Activated T-cell treated with anti-CD3 and anti-CD28 coated beads, Interleukin-2, amount 50 U/mL, for 24 hours (primary cell): ENCODE results near the gene NFATC1.

Experiments
- DNase-seq: peaks from one replicate; pipeline ENCODE4 v3.0.0-alpha.2; 2020
- H3K27ac Mint-ChIP-seq: 2 replicates; pipeline ENCODE4 v1.8.0; 2020; ENCODE audit warnings: mild to moderate bottlenecking, mixed read lengths
- H3K27me3 Mint-ChIP-seq: 2 replicates; pipeline ENCODE4 v1.8.0; 2020; ENCODE audit warnings: mixed read lengths
- H3K36me3 Mint-ChIP-seq: 2 replicates; pipeline ENCODE4 v1.8.0; 2020; ENCODE audit warnings: low read depth, mixed read lengths
- H3K4me1 Mint-ChIP-seq: 2 replicates; pipeline ENCODE4 v1.8.0; 2020; ENCODE audit warnings: low read depth, mixed read lengths
- H3K4me3 Mint-ChIP-seq: 2 replicates; pipeline ENCODE4 v1.8.0; 2020; ENCODE audit warnings: mild to moderate bottlenecking, moderate library complexity, mixed read lengths
- H3K9me3 Mint-ChIP-seq: 2 replicates; pipeline ENCODE4 v1.8.0; 2020; ENCODE audit warnings: mixed read lengths

The NFATC1 gene

DNA sequence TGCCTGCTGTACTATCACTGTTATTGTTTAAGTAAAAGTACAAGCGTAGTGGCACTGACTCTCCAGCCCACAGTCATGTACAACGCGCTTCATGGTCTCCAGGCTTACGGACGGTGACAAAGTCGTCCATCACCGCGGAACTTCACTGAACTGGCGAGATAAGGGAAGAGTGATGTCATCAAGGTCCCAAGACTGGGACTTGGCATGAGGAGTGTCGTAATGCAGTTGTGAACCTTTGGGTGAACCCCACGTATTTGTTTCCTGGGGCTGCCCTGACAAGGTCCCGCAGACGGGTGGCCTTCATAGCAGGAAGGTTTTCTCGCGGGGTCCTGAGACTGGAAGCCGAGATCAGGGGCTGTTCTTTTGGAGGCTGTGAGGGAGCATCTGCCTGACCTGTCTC, 17.3 kb downstream of the NFATC1 start:
- H3K27ac Mint-ChIP-seq = peak overlapping the region; percentile 45
- no peak overlapping the region for H3K4me3 Mint-ChIP-seq
- no peaks in the 10 kb centered on the region for H3K9me3 Mint-ChIP-seq
- no peaks in the 10 kb centered on the region for H3K27me3 Mint-ChIP-seq
- peaks cover 52% of the 10 kb centered on the region for H3K36me3 Mint-ChIP-seq
- no peak for DNase-seq
- peaks cover 31% of the 10 kb centered on the region for H3K4me1 Mint-ChIP-seq

DNA sequence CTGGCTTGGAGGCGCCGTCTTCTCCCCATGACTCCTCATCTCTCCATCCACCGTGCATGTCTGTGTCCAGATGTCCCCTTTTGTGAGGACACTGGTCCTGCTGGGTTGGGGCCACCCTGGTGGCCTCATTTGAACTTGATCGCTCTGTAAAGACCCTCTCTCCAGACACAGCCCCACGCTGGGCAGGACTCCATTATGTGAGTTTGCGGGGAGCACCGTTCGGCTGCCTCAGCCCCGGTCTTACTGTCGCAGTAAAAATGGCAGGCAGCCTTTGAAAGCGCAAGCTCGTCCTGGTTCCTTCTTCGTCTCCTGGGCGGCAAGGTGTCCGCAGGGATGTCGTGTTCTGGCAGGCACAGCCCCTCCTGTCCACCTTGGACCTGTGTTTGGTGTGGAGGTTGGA, 17.7 kb downstream of the NFATC1 start:
- peaks cover 56% of the 10 kb centered on the region for H3K36me3 Mint-ChIP-seq
- no peaks in the 10 kb centered on the region for H3K27me3 Mint-ChIP-seq
- no peak for DNase-seq
- no peaks in the 10 kb centered on the region for H3K9me3 Mint-ChIP-seq
- no peak overlapping the region for H3K4me3 Mint-ChIP-seq
- H3K27ac Mint-ChIP-seq = peak overlapping the region; percentile 45
- H3K4me1 Mint-ChIP-seq = peaks cover 30% of the 10 kb centered on the region

GRCh38 chr18:79413901-79414300, 18.2 kb downstream of the NFATC1 start:
- no peak overlapping the region for H3K4me3 Mint-ChIP-seq
- DNase-seq = no peak
- H3K27ac Mint-ChIP-seq = peak overlapping the region; percentile 19
- no peaks in the 10 kb centered on the region for H3K27me3 Mint-ChIP-seq
- H3K9me3 Mint-ChIP-seq = no peaks in the 10 kb centered on the region
- H3K4me1 Mint-ChIP-seq = peaks cover 33% of the 10 kb centered on the region
- peaks cover 61% of the 10 kb centered on the region for H3K36me3 Mint-ChIP-seq

- Mint-ChIP-seq H3K4me3 (no peak overlapping the region), H3K36me3 (peaks cover 82% of the 10 kb centered on the region), H3K4me1 (peaks cover 43% of the 10 kb centered on the region), H3K27me3 (no peaks in the 10 kb centered on the region), H3K9me3 (no peaks in the 10 kb centered on the region), H3K27ac (peak overlapping the region; percentile 7)
- DNase-seq = no peak
Measured at GRCh38 chr18:79416022-79416676, 20.4 kb downstream of the NFATC1 start.

GRCh38 chr18:79416677-79417052, 20.9 kb downstream of the NFATC1 start:
- no peak for DNase-seq
- Mint-ChIP-seq H3K4me1 (peaks cover 42% of the 10 kb centered on the region), H3K36me3 (peaks cover 84% of the 10 kb centered on the region), H3K27me3 (no peaks in the 10 kb centered on the region), H3K9me3 (no peaks in the 10 kb centered on the region), H3K4me3 (no peak overlapping the region), H3K27ac (peak overlapping the region; percentile 76)

DNA sequence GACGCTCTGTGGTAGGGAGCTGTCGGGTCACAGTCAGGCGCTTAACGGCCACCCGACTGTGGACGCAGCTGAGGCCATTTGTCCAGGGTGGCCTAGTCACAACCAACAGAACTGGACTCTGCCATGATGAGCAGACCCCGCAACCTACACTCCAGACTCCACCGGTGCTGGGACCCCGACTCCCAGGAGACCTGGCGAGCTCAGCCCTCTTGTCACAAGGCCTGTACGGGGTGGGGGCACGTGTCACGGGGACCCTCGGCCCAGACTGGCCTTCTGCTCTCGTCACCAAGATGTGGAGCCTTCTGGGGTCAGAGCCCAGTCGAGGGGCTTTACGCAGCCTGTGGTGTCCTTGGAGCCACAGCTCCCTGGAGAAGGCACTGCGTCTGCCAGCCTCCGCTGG, 22.5 kb downstream of the NFATC1 start:
- DNase-seq = no peak
- Mint-ChIP-seq H3K4me1 (peaks cover 39% of the 10 kb centered on the region), H3K9me3 (no peaks in the 10 kb centered on the region), H3K4me3 (no peak overlapping the region), H3K36me3 (peaks cover 83% of the 10 kb centered on the region), H3K27ac (peak overlapping the region; percentile 33), H3K27me3 (no peaks in the 10 kb centered on the region)

- no peak for DNase-seq
- Mint-ChIP-seq H3K27ac (peak overlapping the region; percentile 66), H3K4me3 (no peak overlapping the region), H3K4me1 (peaks cover 39% of the 10 kb centered on the region), H3K36me3 (peaks cover 79% of the 10 kb centered on the region), H3K27me3 (no peaks in the 10 kb centered on the region), H3K9me3 (no peaks in the 10 kb centered on the region)
Measured at GRCh38 chr18:79418642-79419041, 22.9 kb downstream of the NFATC1 start.

DNA sequence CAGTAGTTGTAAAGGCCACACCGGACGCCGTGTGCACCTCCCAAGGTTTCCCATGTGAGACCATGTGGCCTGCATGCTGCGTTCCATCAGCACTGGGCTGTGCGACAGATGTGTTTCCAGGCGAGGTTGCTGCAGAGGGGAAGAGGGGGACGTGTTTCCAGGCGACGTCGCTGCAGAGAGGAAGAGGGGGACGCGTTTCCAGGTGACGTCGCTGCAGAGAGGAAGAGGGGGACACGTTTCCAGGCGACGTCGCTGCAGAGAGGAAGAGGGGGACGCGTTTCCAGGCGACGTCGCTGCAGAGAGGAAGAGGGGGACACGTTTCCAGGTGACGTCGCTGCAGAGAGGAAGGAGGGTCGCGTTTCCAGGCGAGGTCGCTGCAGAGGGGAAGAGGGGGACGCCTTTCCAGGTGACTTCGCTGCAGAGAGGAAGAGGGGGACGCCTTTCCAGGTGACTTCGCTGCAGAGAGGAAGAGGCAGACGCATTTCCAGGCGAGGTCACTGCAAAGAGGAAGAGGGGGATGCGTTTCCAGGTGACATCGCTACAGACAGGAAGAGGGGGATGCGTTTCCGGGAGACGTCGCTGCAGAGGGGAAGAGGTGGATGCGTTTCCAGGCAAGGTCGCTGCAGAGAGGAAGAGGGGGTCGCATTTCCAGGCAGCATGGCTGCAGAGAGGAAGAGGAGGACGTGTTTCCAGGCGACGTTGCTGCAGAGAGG, 24.5 kb downstream of the NFATC1 start:
- Mint-ChIP-seq H3K27me3 (no peaks in the 10 kb centered on the region), H3K27ac (peak overlapping the region; percentile 66), H3K9me3 (no peaks in the 10 kb centered on the region), H3K36me3 (peaks cover 78% of the 10 kb centered on the region), H3K4me1 (peaks cover 37% of the 10 kb centered on the region), H3K4me3 (no peak overlapping the region)
- DNase-seq = no peak

GRCh38 chr18:79421275-79421857, 25.6 kb downstream of the NFATC1 start:
- Mint-ChIP-seq H3K4me3 (no peak overlapping the region), H3K4me1 (peaks cover 40% of the 10 kb centered on the region), H3K27ac (peak overlapping the region; percentile 86), H3K27me3 (no peaks in the 10 kb centered on the region), H3K36me3 (peaks cover 80% of the 10 kb centered on the region), H3K9me3 (no peaks in the 10 kb centered on the region)
- no peak for DNase-seq

GRCh38 chr18:79422022-79422782, 26.5 kb downstream of the NFATC1 start:
- H3K27me3 Mint-ChIP-seq = no peaks in the 10 kb centered on the region
- peak overlapping the region; percentile 86 for H3K27ac Mint-ChIP-seq
- no peak for DNase-seq
- no peaks in the 10 kb centered on the region for H3K9me3 Mint-ChIP-seq
- H3K4me3 Mint-ChIP-seq = no peak overlapping the region
- peaks cover 81% of the 10 kb centered on the region for H3K36me3 Mint-ChIP-seq
- peaks cover 37% of the 10 kb centered on the region for H3K4me1 Mint-ChIP-seq

DNA sequence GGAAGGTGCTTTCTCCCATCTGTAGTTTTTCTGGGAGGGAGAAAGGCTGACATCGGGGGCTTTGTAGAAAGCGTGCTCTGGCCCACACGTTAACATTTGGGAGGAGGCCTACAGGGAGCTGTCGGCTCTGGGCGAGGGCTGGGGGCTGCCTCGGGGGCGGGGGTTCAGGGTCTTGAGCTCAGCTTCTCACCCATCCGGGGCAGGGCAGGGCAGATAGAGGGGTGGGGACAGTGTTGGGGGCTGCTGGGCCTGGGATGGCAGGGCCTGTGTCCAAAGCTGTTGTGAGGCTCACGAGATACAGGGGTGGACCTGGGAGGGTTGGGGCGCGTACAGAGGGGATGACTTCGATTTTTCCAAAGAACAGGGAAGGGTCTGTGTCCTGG, 27.0 kb downstream of the NFATC1 start:
- Mint-ChIP-seq H3K27ac (peak overlapping the region; percentile 29), H3K4me1 (peaks cover 37% of the 10 kb centered on the region), H3K36me3 (peaks cover 81% of the 10 kb centered on the region), H3K4me3 (no peak overlapping the region), H3K9me3 (no peaks in the 10 kb centered on the region), H3K27me3 (no peaks in the 10 kb centered on the region)
- DNase-seq = no peak

DNA sequence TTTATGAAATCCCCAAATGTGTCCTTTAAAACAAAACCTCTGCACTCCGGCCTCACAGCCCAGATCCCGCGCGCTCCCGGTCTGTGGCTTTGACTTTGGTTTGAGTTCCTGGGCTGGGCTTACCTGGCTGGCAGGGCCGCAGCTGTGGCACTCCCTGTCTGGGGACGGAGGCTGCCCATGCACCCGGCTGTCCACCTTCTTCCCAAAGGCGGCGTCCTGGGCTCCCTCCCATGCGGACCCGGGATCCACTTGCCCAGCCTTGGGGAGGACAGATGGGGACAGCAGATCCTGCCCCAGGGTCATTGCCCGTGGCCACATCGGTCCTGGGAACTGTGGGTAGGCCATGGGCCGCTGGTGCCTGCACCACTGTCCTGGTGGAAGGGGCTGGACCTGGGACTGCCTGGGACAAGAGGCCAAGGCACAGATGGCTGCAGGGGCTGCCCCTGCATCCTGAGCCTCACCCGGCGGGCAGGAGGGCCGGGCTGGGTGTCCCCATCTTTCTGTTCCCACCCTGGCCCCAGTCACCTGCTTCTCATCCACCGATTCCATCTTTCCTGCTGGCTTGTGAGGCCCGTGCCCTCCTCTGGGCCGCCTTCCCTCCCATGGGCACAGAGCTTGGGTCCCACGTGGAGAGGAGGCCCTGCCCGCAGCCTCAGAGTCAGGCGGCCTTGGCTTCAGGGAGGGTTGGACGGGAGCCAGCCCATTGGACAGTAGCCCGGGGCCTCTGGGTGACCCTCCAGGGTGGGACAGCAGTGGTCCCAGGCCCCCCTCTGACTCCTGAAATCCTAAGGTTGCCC, 27.7 kb downstream of the NFATC1 start:
- Mint-ChIP-seq H3K27ac (peak overlapping the region; percentile 26), H3K27me3 (no peaks in the 10 kb centered on the region), H3K4me1 (peaks cover 41% of the 10 kb centered on the region), H3K36me3 (peaks cover 81% of the 10 kb centered on the region), H3K4me3 (no peak overlapping the region), H3K9me3 (no peaks in the 10 kb centered on the region)
- no peak for DNase-seq

DNA sequence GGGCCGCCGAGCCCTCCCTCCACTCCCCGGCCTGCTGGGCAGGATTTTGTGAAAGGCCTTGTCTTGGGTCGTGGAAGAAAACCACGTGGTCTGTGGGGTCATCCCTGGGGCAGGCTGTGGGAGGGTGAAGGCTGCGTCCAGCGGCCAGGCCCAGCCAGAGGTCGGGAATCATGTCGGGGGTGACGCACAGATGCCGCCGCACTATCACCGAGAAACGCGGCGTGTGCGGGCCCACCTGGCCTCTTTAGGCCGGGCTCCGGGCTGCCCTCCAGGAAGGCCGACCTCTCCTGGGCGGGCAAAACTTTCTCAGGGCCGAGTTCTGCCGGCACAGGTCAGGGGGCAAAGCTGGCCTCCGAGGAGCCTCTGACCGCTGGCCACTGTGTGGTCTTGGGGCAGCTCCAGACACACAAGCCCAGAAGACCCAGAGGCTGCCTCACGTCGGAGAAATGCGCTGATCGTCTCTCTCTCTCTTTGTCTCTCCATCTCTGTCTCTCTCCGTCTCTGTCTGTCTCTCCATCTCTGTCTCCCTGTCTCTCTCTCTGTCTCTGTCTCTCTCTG, 28.4 kb downstream of the NFATC1 start:
- H3K27me3 Mint-ChIP-seq = no peaks in the 10 kb centered on the region
- H3K36me3 Mint-ChIP-seq = peaks cover 80% of the 10 kb centered on the region
- H3K27ac Mint-ChIP-seq = peak overlapping the region; percentile 79
- no peaks in the 10 kb centered on the region for H3K9me3 Mint-ChIP-seq
- H3K4me1 Mint-ChIP-seq = peaks cover 42% of the 10 kb centered on the region
- DNase-seq = no peak
- no peak overlapping the region for H3K4me3 Mint-ChIP-seq
